K562 (cell line): ENCODE data around the gene SLC24A3. TPM values are rescaled to one million over a fixed set of nuclear protein-coding genes. Genes with fewer than 3 reads are reported as not detected.

Source experiments
- ATAC-seq: fragments of 200-7000 bp; cut with Tn5 transposase; 3 replicates; pipeline ENCODE4 v1.9.1; 2020; ENCODE audit warnings: moderate library complexity
- BruUV-seq: library from RNA; stranded (reverse); fragments of 400-500 nt; replicated peaks from 2 replicates; lab custom pipeline; 2021; lab: Mats Ljungman, UMichigan
- CTCF ChIA-PET: fragments of 300-600 bp; formaldehyde crosslinking; extraction: SDS; loops from one replicate; lab custom pipeline; 2021; ENCODE audit warnings: low intra/inter-chr PET ratio; lab: Yijun Ruan, JAX
- POLR2A ChIA-PET: fragments of 300-600, 350-650 bp; sonication (Branson Sonifier 250); formaldehyde crosslinking; extraction: SDS; loops from one replicate; lab custom pipeline; 2021; ENCODE audit warnings: antibody characterized with exemption, inconsistent platforms; lab: Yijun Ruan, JAX
- DNase-seq, 4 experiments: peaks; one replicate each; pipeline versions ENCODE4 v3.0.0 to v3.0.0-alpha.2; 2011 to 2018; ENCODE audit warnings: low spot score in 3 of 4, mixed read lengths in 3 of 4; ENCODE audit errors: extremely low read depth in 1 of 4
- FAIRE-seq: peaks from 2 replicates; lab custom pipeline; 2011; peaks lifted over from hg19 to GRCh38; lab: Jason Lieb, UNC
- H2AFZ ChIP-seq: 2 replicates; pipeline ENCODE4 v1.6.0; 2011; ENCODE audit warnings: low read depth, low read length, control low read depth, inconsistent platforms
- H3K27ac ChIP-seq: fragments of 200-600 bp; 3 replicates; pipeline ENCODE4 v1.8.0; 2011; ENCODE audit warnings: low read depth, mild to moderate bottlenecking, control low read depth, inconsistent platforms, low read length, moderate library complexity, mixed read lengths; ENCODE audit errors: extremely low read depth
- H3K27me3 ChIP-seq, 2 experiments: fragments of 300-600 bp in 1 of 2; 2 replicates in 1 of 2; 3 replicates in 1 of 2; pipeline versions ENCODE4 v1.6.0 to v1.8.0; 2011; ENCODE audit warnings: inconsistent platforms in 2 of 2, low read length in 2 of 2, mild to moderate bottlenecking in 1 of 2, mixed read lengths in 1 of 2, moderate library complexity in 1 of 2; ENCODE audit not compliant: control insufficient read depth in 2 of 2, insufficient read depth in 2 of 2
- H3K36me3 ChIP-seq: fragments of 300-600 bp; 3 replicates; pipeline ENCODE4 v1.8.0; 2011; ENCODE audit warnings: mild to moderate bottlenecking, low read length, inconsistent platforms; ENCODE audit not compliant: control insufficient read depth, insufficient read depth
- H3K4me1 ChIP-seq, 2 experiments: fragments of 200-600 bp in 1 of 2; replicated peaks in 1 of 2; 2 replicates in 1 of 2; 3 replicates in 1 of 2; pipeline versions ENCODE4 v1.5.1 to v1.8.0; 2011; ENCODE audit warnings: inconsistent platforms in 2 of 2, low read length in 2 of 2, mild to moderate bottlenecking in 1 of 2, mixed read lengths in 1 of 2, moderate library complexity in 1 of 2; ENCODE audit not compliant: control insufficient read depth in 2 of 2, insufficient read depth in 2 of 2
- H3K4me2 ChIP-seq: 2 replicates; pipeline ENCODE4 v1.6.1; 2011; ENCODE audit warnings: low read length, control low read depth, inconsistent platforms, mixed read lengths; ENCODE audit not compliant: insufficient read depth
- H3K4me3 ChIP-seq: fragments of 200-600 bp; sonication (generic), shearing (Covaris generic); 2 replicates; pipeline ENCODE4 v1.5.1; 2016; ENCODE audit warnings: control low read depth, inconsistent platforms
- H3K79me2 ChIP-seq: fragments of 200-600 bp; 3 replicates; pipeline ENCODE4 v1.8.0; 2011; ENCODE audit warnings: low read length, inconsistent platforms; ENCODE audit not compliant: control insufficient read depth, insufficient read depth
- H3K9ac ChIP-seq, 2 experiments: 2 replicates each; pipeline versions ENCODE4 v1.6.0 to v1.6.1; 2011; ENCODE audit warnings: low read depth in 2 of 2, low read length in 2 of 2, control low read depth in 1 of 2, inconsistent platforms in 1 of 2, mild to moderate bottlenecking in 1 of 2, mixed read lengths in 1 of 2; ENCODE audit not compliant: insufficient read depth in 1 of 2
- H3K9me1 ChIP-seq: one replicate; pipeline ENCODE4 v1.6.0; 2011; ENCODE audit warnings: inconsistent platforms, mild to moderate bottlenecking, low read length, moderate library complexity; ENCODE audit not compliant: control insufficient read depth, insufficient read depth
- H3K9me3 ChIP-seq: replicated peaks from 2 replicates; pipeline ENCODE4 v1.5.1; 2011; ENCODE audit warnings: low read depth, low read length, inconsistent platforms; ENCODE audit not compliant: control insufficient read depth, insufficient read depth
- H4K20me1 ChIP-seq: replicated peaks from 2 replicates; pipeline ENCODE4 v1.6.1; 2011; ENCODE audit warnings: low read length, inconsistent platforms, mixed read lengths; ENCODE audit not compliant: control insufficient read depth, insufficient read depth
- ARID2 ChIP-seq: fragments of 450-650 bp; IDR thresholded peaks from 2 replicates; pipeline ENCODE4 v1.6.1; 2017; ENCODE audit warnings: antibody characterized with exemption, mild to moderate bottlenecking
- ASH1L ChIP-seq: fragments of 450-650 bp; IDR thresholded peaks from 2 replicates; pipeline ENCODE4 v1.6.1; 2018; ENCODE audit warnings: borderline replicate concordance, mild to moderate bottlenecking, low read depth; ENCODE audit not compliant: partially characterized antibody
- EGR1 ChIP-seq: fragments of 450-650 bp; conservative IDR thresholded peaks from 2 replicates; pipeline ENCODE4 v1.6.1; 2017; ENCODE audit warnings: mild to moderate bottlenecking
- ELF1 ChIP-seq: fragments of 200-800 bp; sonication (Bioruptor generic); IDR thresholded peaks from 2 replicates; pipeline ENCODE4 v1.6.1; 2016; ENCODE audit warnings: missing genetic modification characterization, missing compliant biosample characterization
- MTA3 ChIP-seq: fragments of 450-650 bp; formaldehyde crosslinking; IDR thresholded peaks from 2 replicates; pipeline ENCODE4 v1.6.1; 2017; ENCODE audit warnings: mild to moderate bottlenecking, borderline replicate concordance
- PCBP2 ChIP-seq: fragments of 200-400 bp; formaldehyde crosslinking; IDR thresholded peaks from 2 replicates; pipeline ENCODE4 v1.6.1; 2018; ENCODE audit warnings: low read length, low read depth, mild to moderate bottlenecking, moderate library complexity; ENCODE audit not compliant: poor library complexity, severe bottlenecking
- POLR2AphosphoS2 ChIP-seq: IDR thresholded peaks from 2 replicates; pipeline ENCODE4 v1.6.1; 2012; ENCODE audit warnings: low read length, improper control_type of control experiment
- SETDB1 ChIP-seq: IDR thresholded peaks from one replicate; pipeline ENCODE4 v1.6.1; 2012; ENCODE audit warnings: low read length, control low read depth, inconsistent platforms
- SLC30A9 ChIP-seq: fragments of 250-450 bp; sonication (Bioruptor Pico); IDR thresholded peaks from 2 replicates; pipeline ENCODE4 v1.8.0; 2022; ENCODE audit warnings: mild to moderate bottlenecking, moderate library complexity
- TRIM28 ChIP-seq: fragments of 450-650 bp; IDR thresholded peaks from 2 replicates; pipeline ENCODE4 v1.6.1; 2017
- ZNF133 ChIP-seq: fragments of 250-450 bp; sonication (Bioruptor Pico); IDR thresholded peaks from 2 replicates; pipeline ENCODE4 v1.4.0; 2020; ENCODE audit warnings: mild to moderate bottlenecking
- ZNF76 ChIP-seq: fragments of 250-450 bp; sonication (Bioruptor Pico); IDR thresholded peaks from 2 replicates; pipeline ENCODE4 v1.4.0; 2020; ENCODE audit warnings: mild to moderate bottlenecking, moderate library complexity, borderline replicate concordance
- ZNF766 ChIP-seq: fragments of 200-800 bp; sonication (Bioruptor generic); conservative IDR thresholded peaks from 2 replicates; pipeline ENCODE4 v1.6.1; 2016; ENCODE audit warnings: missing genetic modification characterization, missing compliant biosample characterization
- ZNF785 ChIP-seq: fragments of 250-450 bp; sonication (Bioruptor Pico); IDR thresholded peaks from 2 replicates; pipeline ENCODE4 v1.4.0; 2020; ENCODE audit warnings: mild to moderate bottlenecking
- WGBS: fragments of 100-300 bp; shearing (Covaris generic); methylation state at CpG from one replicate; pipeline ENCODE4 v1.1.6; 2016; ENCODE audit warnings: low coverage, mixed read lengths; ENCODE audit not compliant: insufficient coverage; ENCODE audit errors: missing lambda C conversion rate; 5-methylcytosine and 5-hydroxymethylcytosine counted together
- in situ Hi-C: fragments of 300-500 bp; cut with MboI; formaldehyde crosslinking; loops from 4 replicates; pipeline ENCODE4 v1.15.0; 2018; ENCODE audit warnings: inconsistent platforms, mixed read lengths
- intact Hi-C: fragments of 100-400 bp; cut with micrococcal nuclease; formaldehyde crosslinking; loops from 2 replicates; pipeline ENCODE4 v1.14.2; 2022
- polyA plus RNA-seq, 8 experiments: library from polyadenylated mRNA; depleted of rRNA in 4 of 8; stranded (reverse) in 5 of 8; unstranded in 3 of 8; fragments of >200 nt; fragmentation: Nextera tagmentation in 2 of 8; fragmentation: Illumina TruSeq in 1 of 8; extraction: Ambion mirVana in 2 of 8; extraction: Trizol in 1 of 8; gene quantifications; 2 replicates each; pipeline versions ENCODE4 v1.2.1 to v1.2.3, GENCODE V29; 2011 to 2014; ENCODE audit warnings: inconsistent platforms in 1 of 8, missing spikeins in 1 of 8
- total RNA-seq, 7 experiments: library from RNA; depleted of rRNA in 6 of 7; stranded (reverse); fragments of >200 nt in 6 of 7; fragmentation: Illumina TruSeq in 2 of 7; extraction: Trizol in 2 of 7; gene quantifications; 2 replicates each; pipeline versions ENCODE4 v1.2.1 to v1.2.3, GENCODE V29; 2011 to 2021; ENCODE audit warnings: low replicate concordance in 1 of 7
- TF ChIP-seq, protein P1 (sequence below): fragments of 250-450 bp; sonication (Bioruptor Pico); IDR thresholded peaks from 2 replicates; pipeline ENCODE4 v1.5.0; 2021
- TF ChIP-seq, protein P2 (sequence below): sonication (generic); formaldehyde crosslinking; IDR thresholded peaks from 2 replicates; pipeline ENCODE4 v1.9.0; 2022; ENCODE audit warnings: mild to moderate bottlenecking, missing genetic modification reagents

SLC24A3 gene
- total and polyA plus RNA-seq, 9 of the 15 experiments (the other 6 are each of a cell fraction or from before 2014, with no cell fraction given), result not detected

DNA sequence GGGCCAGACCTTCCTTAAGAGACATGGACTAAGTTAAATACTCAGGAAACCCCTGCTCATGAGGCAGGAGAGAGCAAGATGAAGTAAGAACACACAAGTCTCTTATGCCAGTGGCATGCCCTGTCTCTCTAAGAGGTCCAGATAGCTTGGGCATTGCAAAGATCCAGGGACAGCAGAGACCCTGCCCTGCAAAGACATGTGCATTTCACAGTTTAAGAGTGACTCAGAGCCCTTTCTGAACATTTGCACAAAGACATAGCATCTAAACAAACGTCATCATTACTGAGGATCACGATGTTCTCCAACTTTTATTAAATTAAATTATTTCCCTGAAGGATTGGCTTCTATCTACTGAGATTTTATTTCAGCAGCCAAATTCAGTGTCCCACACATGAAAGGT is 315.1 kb downstream of the SLC24A3 start:
- Histone ChIP-seq H3K36me3 (no peaks in the 10 kb centered on the region), H4K20me1 (no peaks in the 10 kb centered on the region), H3K9me3 (no peaks in the 10 kb centered on the region), H3K9ac (no peak overlapping the region), H3K27ac (no peak overlapping the region), H3K9me1 (no peaks in the 10 kb centered on the region), H3K79me2 (no peaks in the 10 kb centered on the region), H3K4me3 (no peak overlapping the region), H3K27me3 (no peaks in the 10 kb centered on the region), H3K4me1 (no peaks in the 10 kb centered on the region; a peak in 1 of 5 replicates), H3K4me2 (no peak overlapping the region), H2AFZ (no peak overlapping the region)
- ChIA-PET CTCF (no interaction called here), POLR2A (interaction anchor here (0.7 kb wide), 1 partner anchor 382 kb away, joined by 3 read pairs; no protein-coding TSS in a partner anchor)
- FAIRE-seq (no peak), DNase-seq (no peak), ATAC-seq (no peak)
- BruUV-seq, result no TSS peak
- in situ Hi-C loops, result no loop called here
- WGBS, result 0% methylated on average over 2 of the region's 2 CpGs
- intact Hi-C loops, result no loop called here
- no peak for TF ChIP-seq SETDB1
- TF ChIP-seq ARID2, result no peak
- no peak for TF ChIP-seq TRIM28
- TF ChIP-seq, protein P1, sequence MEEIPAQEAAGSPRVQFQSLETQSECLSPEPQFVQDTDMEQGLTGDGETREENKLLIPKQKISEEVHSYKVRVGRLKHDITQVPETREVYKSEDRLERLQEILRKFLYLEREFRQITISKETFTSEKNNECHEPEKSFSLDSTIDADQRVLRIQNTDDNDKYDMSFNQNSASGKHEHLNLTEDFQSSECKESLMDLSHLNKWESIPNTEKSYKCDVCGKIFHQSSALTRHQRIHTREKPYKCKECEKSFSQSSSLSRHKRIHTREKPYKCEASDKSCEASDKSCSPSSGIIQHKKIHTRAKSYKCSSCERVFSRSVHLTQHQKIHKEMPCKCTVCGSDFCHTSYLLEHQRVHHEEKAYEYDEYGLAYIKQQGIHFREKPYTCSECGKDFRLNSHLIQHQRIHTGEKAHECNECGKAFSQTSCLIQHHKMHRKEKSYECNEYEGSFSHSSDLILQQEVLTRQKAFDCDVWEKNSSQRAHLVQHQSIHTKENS, result no peak
- TF ChIP-seq POLR2AphosphoS2, result no peak
- TF ChIP-seq ZNF766 (CRISPR knock-in tag), result no peak
- TF ChIP-seq ZNF785 (CRISPR knock-in tag), result no peak
- no peak for TF ChIP-seq ELF1 (tag)
- no peak for TF ChIP-seq ZNF133 (CRISPR knock-in tag)
- TF ChIP-seq MTA3, result no peak
- TF ChIP-seq PCBP2, result no peak
- no peak for TF ChIP-seq SLC30A9 (CRISPR knock-in tag)
- TF ChIP-seq ASH1L, result no peak
- TF ChIP-seq ZNF76 (CRISPR knock-in tag), result no peak
- no peak for TF ChIP-seq EGR1
- TF ChIP-seq, protein P2, sequence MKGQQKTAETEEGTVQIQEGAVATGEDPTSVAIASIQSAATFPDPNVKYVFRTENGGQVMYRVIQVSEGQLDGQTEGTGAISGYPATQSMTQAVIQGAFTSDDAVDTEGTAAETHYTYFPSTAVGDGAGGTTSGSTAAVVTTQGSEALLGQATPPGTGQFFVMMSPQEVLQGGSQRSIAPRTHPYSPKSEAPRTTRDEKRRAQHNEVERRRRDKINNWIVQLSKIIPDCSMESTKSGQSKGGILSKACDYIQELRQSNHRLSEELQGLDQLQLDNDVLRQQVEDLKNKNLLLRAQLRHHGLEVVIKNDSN (CRISPR knock-in tag), result no peak
